GM21423 (cell line): Measurements from ENCODE around the gene TMC1.
"Not testable (repeated sequence)": the region's sequence is repeated elsewhere in the genome, so short reads cannot be mapped to it uniquely, and the experiment has no call there.

Source experiments
- ATAC-seq: cut with Tn5 transposase; IDR thresholded peaks from one replicate; pipeline ENCODE4 v1.9.1; 2021; ENCODE audit warnings: mild to moderate bottlenecking, moderate library complexity; ENCODE audit not compliant: unreplicated experiment

The TMC1 gene

GRCh38 chr9:72521416-72521815 lies at the start of gene TMC1:
Gene TMC1 (plus strand): TSS chr9:72521608. CDS start chr9:72648649, 127,041 bp downstream.
- not testable (repeated sequence) for ATAC-seq

- ATAC-seq: peak; percentile 77
Observed at GRCh38 chr9:72473474-72474261, 47.7 kb upstream of the TMC1 start.

GRCh38 chr9:72474676-72475075 lies 46.7 kb upstream of the TMC1 start:
- ATAC-seq: no peak

- ATAC-seq: no peak
Observed at GRCh38 chr9:72476100-72476499, 45.3 kb upstream of the TMC1 start.

- no peak for ATAC-seq
Observed at GRCh38 chr9:72476617-72477437, 44.6 kb upstream of the TMC1 start.

- no peak for ATAC-seq
Observed at GRCh38 chr9:72477930-72478518, 43.4 kb upstream of the TMC1 start.

- no peak for ATAC-seq
Observed at GRCh38 chr9:72478966-72479365, 42.4 kb upstream of the TMC1 start.

GRCh38 chr9:72480261-72480660 lies 41.1 kb upstream of the TMC1 start:
- not testable (repeated sequence) for ATAC-seq

GRCh38 chr9:72480921-72481320 lies 40.5 kb upstream of the TMC1 start:
- ATAC-seq: no peak

GRCh38 chr9:72485821-72486593 lies 35.4 kb upstream of the TMC1 start:
- ATAC-seq: no peak

- ATAC-seq: no peak
Observed at GRCh38 chr9:72486594-72486955, 34.8 kb upstream of the TMC1 start.

- not testable (repeated sequence) for ATAC-seq
Observed at GRCh38 chr9:72487665-72488064, 33.7 kb upstream of the TMC1 start.

- no peak for ATAC-seq
Observed at GRCh38 chr9:72489986-72490385, 31.4 kb upstream of the TMC1 start.

GRCh38 chr9:72491242-72491641 lies 30.2 kb upstream of the TMC1 start:
- no peak for ATAC-seq

- ATAC-seq: no peak
Observed at GRCh38 chr9:72494051-72494450, 27.4 kb upstream of the TMC1 start.

- no peak for ATAC-seq
Observed at GRCh38 chr9:72497447-72498046, 23.9 kb upstream of the TMC1 start.

- no peak for ATAC-seq
Observed at GRCh38 chr9:72506615-72507014, 14.8 kb upstream of the TMC1 start.

GRCh38 chr9:72509053-72509452 lies 12.4 kb upstream of the TMC1 start:
- ATAC-seq: no peak

GRCh38 chr9:72509635-72510034 lies 11.8 kb upstream of the TMC1 start:
- peak; percentile 93 for ATAC-seq

- ATAC-seq: not testable (repeated sequence)
Observed at GRCh38 chr9:72521011-72521410, 397 bp upstream of the TMC1 start.
